SK-N-DZ (cell line): ENCODE data around the gene GPD1L.
"Not testable (repeated sequence)": the region's sequence is repeated elsewhere in the genome, so short reads cannot be mapped to it uniquely, and the experiment has no call there.

Source experiments
- DNase-seq: peaks from one replicate; pipeline ENCODE4 v3.0.0-alpha.2; 2015; ENCODE audit warnings: low spot score

GPD1L gene

DNA sequence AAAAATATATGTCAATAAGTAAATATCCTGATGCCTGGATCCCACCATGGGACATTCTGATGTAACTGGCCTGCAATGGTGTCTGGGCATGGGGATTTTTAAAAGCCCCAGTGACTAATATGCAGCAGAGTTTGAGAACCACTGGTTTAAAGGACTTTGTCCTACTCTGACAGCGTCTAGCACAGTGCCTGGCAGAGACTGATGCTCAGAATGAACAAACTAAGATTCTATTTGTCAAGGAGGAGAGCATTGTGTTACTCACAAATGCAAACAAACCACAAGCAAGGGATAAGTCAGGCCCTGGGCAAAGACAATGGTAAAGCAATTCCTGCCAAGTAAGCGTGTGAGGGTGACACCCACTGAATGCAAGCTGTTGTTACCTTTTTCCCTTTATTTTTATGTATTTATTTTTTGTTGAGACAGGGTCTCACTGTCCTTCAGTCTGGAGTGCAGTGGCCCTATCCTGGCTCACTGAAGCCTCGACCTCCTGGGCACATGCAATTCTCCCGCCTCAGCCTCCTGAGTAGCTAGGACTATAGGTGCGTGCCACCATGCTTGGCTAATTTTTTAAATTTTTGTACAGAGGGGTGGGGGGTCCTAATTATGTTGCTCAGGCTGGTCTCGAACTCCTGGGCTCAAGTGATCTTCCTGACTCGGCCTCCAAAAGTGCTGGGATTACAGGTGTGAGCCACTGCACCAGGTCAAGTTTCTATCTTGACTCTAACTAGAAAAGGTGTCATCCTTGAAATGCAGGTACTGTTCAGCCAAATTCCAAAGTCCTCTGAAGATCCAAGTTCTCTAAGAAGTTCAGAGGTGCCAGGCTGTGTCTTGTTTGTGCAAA, 909 bp upstream of the GPD1L start:
- DNase-seq, result no peak

DNA sequence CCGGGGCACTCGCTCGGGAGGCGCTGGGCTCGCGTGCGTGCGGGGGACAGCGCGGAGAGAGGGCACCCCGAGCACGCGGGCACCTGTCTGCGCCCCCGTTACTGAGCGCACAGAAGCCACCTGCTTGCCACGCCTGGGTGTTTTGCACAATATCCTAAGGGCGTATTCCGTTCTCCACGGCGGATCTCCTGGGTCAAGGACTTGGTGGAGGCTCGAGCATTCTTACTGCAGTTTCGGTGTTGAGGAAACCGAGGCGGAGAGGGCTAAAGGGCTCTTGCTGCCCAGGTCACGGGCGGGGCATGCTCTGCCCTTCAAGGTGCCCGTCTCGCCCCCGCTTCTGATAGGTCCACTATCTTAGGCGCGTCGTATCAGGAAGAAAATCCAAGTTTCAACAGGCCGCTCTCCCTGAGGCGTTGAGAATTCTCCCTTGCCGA, 526 bp downstream of the GPD1L start:
- DNase-seq, result no peak

DNA sequence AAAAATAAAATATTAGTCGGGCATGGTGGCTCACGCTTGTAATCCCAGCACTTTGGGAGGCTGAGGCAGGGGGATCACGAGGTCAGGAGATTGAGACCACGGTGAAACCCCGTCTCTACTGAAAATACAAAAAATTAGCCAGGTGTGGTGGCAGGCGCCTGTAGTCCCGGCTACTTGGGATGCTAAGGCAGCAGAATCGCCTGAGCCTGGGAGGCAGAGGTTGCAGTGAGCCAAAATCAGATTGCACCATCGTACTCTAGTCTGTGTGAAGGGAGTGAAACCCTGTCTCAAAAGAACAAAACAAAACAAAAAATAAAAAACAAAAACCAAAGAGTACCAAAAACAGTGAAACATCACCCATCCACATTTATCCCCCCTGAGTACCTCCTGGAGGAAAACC, 1.8 kb downstream of the GPD1L start:
- not testable (repeated sequence) for DNase-seq

DNA sequence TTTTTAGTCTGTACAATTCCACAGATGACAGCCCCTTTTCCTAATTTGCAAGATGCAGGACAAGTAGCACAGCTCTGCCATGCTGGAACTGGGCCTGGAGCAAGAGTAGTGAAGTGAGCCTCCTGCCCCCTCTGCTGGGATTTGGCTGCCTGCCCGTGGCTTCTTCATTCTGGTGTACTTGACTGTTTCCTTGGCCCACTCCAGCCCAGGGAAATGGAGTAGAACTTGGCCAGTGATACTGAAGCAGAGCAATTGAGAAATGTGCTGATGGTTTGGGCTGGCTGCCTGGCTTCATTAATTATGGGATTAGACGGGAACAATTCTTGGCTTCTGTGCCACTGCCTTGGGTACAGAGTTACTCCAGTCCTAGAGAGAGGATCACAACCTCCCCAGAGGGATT, 2.8 kb downstream of the GPD1L start:
- DNase-seq, result no peak

DNA sequence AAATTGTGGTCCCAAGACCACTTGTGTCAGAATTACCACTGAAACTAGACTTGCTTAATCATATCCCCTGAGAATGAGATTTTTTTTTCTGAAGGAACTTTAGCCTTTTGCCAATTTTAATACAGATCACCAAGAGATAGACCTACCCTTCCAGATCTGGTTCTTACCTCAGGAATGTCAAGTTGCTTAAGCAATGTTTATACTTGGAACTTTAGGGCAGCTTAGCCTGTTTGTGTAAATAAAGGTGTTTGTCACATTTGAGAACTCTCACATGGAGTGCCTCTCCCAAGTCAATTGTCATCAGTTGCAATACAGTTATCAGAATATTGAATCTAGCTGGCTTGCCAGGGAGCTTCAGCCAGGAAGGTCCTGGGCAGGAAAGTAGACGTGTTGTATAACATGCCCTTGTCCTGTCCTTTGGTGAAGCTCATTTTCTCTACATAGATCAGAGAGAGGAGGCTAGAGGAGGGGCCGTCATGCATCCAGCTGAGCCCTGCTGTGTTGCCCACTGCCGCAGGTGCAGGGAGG, 3.9 kb downstream of the GPD1L start:
- no peak for DNase-seq

DNA sequence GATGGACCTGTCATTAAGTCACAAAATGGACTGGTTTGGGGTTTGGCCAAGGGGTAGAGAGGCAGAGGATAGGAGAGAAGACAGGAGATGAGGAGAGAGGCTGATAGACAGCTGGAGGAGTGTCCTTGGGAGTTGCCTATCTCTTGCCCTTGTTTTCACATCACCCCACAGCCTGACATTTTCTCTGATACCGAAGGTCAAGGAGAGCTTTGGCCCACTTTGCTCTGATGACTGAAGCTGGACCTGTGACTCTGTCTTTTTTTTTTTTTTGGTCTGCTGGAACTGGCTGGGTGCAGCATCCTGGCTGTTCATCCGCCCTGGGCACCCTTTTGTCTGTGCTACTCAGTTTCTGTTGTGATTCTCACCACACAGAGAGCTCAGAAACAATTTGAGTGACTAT, 5.1 kb downstream of the GPD1L start:
- no peak for DNase-seq

DNA sequence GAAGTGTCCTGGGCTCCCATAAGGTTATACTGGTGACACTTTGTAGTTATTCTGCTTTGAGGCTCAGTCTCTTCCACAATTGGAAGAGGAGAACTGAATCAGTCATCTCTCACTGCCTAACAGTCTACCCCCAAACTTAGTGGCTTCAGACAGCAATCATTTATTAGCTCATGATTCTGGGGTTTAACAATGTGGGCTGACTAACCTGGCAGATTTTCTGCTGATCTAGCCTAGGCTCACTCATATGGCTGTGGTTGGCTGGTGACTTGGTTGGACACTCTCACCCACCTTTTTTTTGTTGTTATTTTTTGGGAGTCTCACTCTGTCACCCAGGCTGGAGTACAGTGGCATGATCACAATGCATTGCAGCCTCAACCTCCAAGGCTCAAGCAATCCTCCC, 7.1 kb downstream of the GPD1L start:
- no peak for DNase-seq

DNA sequence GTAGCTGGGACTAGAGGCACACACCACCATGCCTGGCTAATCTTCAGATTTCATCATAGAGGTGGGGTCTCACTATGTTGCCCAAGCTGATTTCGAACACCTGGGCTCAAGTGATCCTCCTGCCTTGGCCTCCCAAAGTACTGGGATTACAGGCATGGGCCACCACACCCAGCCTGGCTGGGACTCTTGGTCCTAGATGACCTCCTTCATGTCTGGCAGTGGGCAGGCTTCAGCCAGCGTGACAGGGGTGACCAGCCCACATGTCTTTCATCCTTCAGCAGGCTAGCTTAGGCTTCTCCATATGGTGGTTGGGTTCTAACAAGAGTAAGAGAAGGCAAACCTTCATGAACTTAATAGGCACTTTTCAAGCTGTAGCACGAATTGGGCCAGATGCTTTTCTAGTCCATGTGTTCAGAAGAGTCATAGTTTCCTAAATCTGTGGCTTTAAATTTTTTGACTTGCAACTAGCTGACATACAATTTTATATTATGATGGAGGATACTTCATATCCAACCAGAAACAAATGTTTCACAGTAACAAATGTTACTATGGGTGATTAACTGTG, 7.6 kb downstream of the GPD1L start:
- DNase-seq, result no peak

DNA sequence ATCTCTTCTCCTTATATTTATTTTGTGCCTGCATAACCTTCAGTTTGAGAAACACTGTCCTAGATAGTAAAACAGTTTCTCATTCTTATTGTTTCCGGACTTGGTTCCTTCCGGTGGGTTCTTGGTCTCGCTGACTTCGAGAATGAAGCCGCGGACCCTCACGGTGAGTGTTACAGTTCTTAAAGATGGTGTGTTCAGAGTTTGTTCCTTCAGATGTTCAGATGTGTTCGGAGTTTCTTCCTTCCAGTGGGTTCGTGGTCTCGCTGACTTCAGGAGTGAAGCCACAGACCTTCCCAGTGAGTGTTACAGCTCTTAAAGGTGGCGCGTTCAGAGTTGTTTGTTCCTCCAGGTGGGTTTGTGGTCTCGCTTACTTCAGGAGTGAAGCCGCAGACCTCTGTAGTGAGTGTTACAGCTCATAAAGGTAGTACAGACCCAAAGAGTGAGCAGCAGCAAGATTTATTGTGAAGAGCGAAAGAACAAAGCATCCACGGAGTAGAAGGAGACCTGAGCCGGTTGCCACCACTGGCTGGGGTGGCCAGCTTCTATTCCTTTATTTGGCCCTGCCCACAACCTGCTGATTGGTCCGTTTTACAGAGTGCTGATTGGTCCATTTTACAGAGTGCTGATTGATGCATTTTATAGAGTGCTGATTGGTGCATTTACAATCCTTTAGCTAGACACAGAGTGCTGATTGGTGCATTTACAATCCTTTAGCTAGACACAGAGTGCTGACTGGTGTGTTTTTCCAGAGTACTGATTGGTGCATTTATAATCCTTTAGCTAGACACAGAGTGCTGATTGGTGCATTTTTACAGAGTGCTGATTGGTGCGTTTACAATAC, 8.3 kb downstream of the GPD1L start:
- DNase-seq, result not testable (repeated sequence)

DNA sequence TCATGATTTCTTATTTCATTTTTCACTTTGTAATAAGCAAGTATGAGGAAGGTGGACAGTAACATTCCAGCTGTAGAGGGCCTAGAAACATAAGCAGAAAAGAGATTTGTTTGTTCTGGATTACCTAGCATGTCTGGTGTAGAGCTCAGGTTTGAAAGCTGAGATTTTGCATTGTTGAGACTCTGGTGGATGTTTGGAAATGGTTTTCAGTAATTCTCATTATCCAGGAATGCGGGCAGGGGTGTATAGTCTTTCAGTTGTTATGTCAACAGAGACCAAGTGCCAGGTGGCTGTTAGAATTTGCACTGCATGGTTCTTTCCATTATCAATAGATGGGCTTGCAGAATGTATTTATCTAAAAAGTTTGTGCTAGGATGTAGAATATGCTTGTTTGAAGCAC, 10.9 kb downstream of the GPD1L start:
- DNase-seq, result no peak

DNA sequence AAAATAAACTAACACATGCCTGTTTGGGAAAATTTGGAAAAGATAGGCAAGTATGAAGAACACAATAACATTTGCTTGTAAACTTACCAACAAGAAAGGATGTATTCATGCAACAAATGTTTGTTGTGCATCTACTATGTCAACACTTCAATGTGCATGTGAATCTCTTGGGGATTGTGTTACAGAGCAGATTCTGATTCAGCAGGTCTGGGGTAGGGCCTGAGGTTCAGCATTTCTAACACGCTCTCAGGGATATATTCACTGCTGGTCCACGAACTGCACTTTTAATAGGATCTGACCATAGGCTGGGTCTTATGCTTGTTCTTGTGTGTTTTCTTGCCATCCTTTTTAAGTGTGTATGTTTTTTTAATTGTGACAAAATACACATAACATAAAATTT, 11.8 kb downstream of the GPD1L start:
- no peak for DNase-seq

DNA sequence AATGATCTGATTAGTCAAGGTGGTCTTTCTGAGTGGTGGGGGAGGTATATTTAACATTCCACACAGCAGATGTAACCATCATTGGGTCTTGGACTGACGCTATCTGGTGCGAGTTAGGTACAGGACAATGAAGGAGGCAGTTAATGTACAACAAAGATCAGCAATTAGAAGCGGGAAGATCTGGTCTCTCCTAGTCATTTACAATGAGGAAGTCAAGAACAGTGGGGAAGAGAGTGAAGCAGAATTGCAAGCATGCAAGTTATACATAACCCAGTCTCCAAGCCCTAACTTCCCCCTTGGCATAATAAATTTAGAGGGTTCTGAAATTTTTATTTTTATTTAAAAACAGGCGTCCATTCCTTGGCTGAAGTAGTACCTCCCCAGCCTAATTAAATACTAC, 14.1 kb downstream of the GPD1L start:
- DNase-seq, result no peak

DNA sequence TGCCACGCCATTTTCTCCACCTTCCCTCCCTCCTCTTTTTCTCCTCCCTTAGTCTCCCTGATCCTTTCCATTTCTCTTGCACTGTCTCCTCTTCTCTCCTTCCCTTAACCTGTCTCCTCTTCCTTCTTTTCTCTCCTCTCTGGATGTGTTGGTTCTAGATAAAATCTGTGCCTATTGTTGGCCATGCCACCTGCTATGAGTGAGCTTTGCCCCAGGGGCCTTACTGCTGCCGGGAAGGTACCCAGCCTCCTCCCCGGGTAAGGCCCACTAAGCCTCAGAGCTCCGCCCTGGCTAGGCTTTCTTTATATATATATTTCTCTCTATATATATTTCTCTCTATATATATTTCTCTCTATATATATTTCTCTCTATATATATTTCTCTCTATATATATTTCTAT, 14.7 kb downstream of the GPD1L start:
- no peak for DNase-seq

DNA sequence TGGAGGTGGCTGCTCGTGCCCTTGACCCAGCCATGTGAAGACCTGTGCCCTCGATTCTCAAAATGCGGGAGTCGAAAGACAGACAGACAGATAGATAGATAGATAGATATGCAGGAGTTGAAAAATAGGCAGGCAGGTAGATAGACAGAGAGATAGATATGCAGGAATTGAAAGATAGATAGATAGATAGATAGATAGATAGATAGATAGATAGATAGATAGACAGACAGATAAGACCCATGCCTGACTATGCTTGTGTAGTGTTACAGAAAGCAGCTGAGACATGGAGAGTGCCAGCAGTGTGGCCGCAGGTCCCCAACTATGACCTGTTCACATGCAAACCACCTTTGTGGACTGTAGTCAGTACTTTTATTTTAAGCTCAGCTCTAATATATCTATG, 17.2 kb downstream of the GPD1L start:
- no peak for DNase-seq

DNA sequence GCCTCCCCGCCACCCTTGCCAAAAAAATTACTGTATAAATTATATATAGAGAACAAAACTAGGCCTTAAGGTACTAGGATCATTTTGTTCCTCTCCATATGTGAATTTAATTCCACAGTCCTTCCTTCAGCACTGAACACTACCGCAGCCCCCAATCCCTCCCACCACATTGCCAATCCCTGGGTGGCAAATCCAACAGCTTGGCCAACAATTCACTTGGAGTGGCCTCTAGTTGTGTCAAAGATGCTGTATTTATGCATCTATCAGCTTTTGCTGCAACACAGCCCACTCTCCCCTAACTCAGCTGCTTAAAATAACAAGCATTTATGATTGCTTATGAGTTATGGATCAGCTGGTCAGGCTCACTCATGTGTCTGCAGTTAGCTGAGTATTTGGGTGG, 18.6 kb downstream of the GPD1L start:
- no peak for DNase-seq

DNA sequence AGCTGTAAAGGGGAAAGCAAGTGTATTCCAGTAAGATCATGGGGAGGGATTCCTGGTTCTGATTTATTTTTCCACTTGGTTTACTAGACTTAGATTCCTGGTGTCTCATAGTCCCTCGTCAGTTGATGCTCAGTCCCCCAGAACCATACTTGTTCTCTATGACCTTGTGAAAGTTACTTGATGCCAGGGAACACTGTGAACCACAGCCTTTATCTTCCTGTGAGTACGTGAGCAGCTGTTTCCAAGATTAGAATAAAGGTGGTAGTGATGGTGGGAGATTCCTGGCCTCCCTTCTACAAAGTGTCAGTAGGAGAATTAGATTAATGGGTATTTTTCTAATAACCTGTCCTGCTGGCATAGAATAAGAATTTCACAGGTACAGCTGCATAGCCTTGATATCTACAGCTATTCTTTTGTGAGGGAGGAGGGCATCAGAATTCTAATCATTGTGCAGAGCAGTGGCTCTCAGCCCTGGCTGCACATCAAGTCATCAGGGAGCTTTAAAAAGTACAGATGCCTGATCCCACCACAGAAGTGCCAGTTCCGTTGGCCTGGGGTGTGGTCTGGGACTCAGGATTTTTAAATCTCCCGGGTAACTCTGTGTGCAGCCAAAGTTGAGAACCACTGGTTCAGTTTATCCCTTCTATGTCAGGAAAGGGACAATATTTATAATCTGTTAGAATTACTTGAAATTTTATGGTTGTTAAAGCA, 20.0 kb downstream of the GPD1L start:
- DNase-seq, result no peak

DNA sequence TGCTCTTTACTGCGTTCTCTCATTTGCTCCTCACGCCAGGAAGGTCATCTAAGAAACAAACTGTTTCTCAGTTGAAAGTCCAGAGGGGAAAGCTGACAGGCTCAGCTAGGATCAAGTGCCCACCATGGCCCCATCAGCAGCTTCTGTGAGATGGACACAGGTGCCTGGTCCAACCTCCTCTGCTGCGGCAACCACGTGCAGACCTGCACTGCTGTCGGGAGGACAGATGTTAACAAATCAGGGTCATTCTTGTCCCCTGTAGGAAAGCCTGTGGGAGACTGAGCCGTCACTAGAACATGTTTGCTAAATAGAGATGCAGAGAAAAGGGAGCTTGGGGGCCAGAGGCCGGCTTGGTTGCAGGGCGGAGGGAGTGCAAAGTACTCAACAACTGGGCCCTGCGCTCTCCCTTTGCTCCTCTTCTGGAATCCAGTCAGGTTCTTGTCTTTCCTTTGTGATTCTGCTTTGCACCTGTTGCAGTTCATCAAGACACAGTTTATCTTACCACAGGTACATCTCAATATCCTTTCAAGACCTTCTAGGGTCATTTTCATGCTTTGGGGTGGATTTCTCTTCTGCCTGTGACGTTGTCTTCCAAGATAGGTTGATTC, 20.9 kb downstream of the GPD1L start:
- DNase-seq, result no peak

DNA sequence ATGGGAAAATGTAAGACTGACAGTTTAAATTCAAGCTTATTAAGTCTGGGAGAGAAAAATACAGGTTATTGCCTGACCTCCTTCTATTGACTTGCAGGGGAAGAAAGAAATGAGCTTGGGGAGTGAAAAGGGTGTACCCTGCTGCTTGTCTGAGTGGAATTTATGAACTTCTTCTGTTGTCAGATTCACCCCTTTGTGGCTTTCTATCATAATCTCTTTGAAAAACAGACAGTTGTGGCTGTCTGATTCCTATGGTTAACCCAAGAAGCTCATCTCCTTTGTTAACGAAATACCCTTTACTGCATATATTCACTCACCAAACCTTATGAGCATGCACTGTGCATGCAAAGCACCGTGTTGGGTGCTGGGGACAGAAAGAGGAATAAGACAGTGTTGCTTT, 22.5 kb downstream of the GPD1L start:
- DNase-seq, result no peak

DNA sequence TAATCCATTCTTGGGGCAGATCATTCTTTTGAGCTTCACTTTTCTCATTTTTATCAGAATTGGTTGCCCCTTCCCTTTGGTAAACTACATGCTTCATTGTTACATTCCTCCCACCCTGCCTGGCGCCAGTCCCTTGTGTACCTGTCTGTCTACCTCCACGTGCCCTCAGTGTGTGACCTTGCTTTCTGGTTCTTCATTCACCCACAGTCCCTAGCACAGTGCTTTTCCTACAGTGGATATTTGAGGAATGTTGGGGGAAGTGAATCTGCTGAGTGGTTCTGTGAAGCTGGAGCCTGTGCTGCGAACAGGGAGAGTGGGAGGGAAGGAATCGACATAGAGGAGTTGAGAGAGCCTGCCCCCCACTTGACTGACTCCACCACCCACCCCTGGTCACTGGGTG, 23.4 kb downstream of the GPD1L start:
- no peak for DNase-seq

DNA sequence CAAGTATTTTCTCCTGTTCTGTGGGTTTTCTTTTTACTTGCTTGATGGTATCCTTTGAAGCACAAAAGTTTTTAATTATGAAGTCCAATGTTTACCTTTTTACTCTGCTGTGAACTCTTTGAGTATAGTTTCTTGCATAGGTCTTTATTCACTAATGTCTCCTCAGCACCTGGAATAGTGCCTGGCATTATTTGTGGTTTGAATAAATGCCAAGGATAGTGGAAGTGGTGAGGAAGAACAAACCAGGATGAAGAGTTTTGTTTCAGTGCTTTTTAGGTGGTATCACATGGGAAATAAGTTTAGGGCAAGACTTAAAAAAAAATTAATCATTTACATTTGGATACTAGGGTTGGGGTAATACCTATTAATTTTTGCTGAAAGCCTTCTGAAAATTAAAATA, 25.7 kb downstream of the GPD1L start:
- DNase-seq, result no peak

DNA sequence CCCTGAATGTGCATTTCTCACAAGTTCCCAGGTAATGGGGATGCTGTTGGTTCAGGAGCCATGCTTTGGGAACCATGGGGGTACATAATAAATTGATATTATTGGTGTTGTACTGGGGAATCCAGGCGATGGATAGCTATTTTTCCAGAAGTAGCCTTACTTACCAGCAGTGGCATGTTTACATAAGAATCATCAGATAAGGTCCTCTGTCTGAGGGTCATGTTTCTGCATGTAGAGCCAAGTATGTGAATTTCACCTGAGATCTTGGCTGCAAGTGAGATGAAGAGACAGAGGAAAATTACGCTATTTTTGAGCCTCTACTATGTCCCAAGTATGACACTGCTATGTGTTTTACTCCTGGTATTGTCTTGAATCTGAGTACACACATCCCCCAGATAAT, 26.3 kb downstream of the GPD1L start:
- DNase-seq, result peak; percentile 16
